SK-N-MC (cell line): Measurements from ENCODE around the gene USP48.

Experiments used
- EZH2 ChIP-seq: fragments of 200-600 bp; sonication (generic); IDR thresholded peaks from one replicate; pipeline ENCODE4 v1.6.1; 2017; ENCODE audit warnings: antibody characterized with exemption
- FOXP2 ChIP-seq: optimal IDR thresholded peaks from 2 replicates; pipeline ENCODE3; 2011; ENCODE audit warnings: mild to moderate bottlenecking, moderate library complexity; ENCODE audit not compliant: insufficient read depth; ENCODE audit errors: extremely low read length, control extremely low read depth
- POLR2AphosphoS5 ChIP-seq: IDR thresholded peaks from 2 replicates; pipeline ENCODE4 v1.6.1; 2012; ENCODE audit warnings: mild to moderate bottlenecking, low read depth, low read length, borderline replicate concordance

DNA sequence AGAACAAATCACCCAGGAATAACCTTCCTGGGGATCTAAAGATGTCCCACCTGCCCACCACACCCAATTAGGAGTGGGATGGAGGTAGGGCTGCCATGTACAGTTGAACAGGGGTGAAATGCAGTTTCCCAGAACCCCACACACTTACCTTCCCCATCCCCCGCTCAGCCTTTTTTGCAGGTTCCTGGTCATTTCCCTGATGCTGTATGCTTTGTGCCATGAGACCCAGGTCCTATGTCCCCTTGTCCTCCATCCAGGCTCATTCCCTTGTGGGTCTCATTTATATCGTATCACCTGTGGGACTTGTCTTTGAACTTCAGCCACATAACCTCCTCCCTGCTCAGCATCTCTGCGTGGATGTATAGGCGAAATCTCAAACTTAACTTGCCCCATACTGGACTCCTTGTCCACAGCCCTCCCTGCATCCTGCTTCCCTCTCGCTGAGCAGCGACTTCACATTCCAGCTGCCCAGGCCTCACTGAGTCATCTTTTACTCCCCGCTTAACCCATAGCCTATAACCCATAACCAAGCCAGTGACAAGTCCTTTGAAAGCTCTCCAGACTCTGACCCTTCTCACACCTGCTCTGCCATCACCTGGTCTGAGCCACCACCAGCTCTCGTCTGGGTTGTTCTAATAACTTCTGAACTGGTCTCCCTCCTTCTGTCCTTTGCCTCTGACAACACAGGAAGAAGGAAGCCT lies 33.8 kb upstream of the USP48 start:
- TF ChIP-seq EZH2 (no peak), POLR2AphosphoS5 (no peak), FOXP2 (no peak)
